HEK293 (cell line): Measurements from ENCODE around the gene RBMS3.

ENCODE experiments used
- CTCF ChIP-seq: fragments of 450-650 bp; formaldehyde crosslinking; IDR thresholded peaks from 2 replicates; pipeline ENCODE4 v1.5.1; 2016; ENCODE audit warnings: missing biosample characterization, missing genetic modification characterization
- YY1 ChIP-seq: fragments of 450-650 bp; formaldehyde crosslinking; IDR thresholded peaks from 2 replicates; pipeline ENCODE4 v1.5.1; 2018; ENCODE audit warnings: missing biosample characterization, missing genetic modification characterization
- ZBTB1 ChIP-seq: fragments of 450-650 bp; formaldehyde crosslinking; IDR thresholded peaks from 2 replicates; pipeline ENCODE4 v1.5.1; 2016; ENCODE audit warnings: missing biosample characterization, missing genetic modification characterization
- ZNF670 ChIP-seq: fragments of 450-650 bp; formaldehyde crosslinking; IDR thresholded peaks from 2 replicates; pipeline ENCODE4 v1.5.1; 2016; ENCODE audit warnings: missing biosample characterization, missing genetic modification characterization, low read depth

GRCh38 chr3:29758108-29758433, 477.2 kb downstream of the RBMS3 start:
- TF ChIP-seq ZBTB1 (tag by site-specific recombination) (no peak), YY1 (no peak), ZNF670 (tag by site-specific recombination) (no peak), CTCF (tag by site-specific recombination) (no peak)
